Camera-type eye (tissue), 1 donor: Measurements from ENCODE around the gene TMEM115. TPM values are rescaled to one million over a fixed set of nuclear protein-coding genes. Genes with fewer than 3 reads are reported as not detected.

Experiments used
- total RNA-seq: library from RNA; depleted of rRNA; stranded (reverse); fragments of >200 nt; gene quantifications from one replicate; pipeline ENCODE4 v1.2.3, GENCODE V29; 2014

The TMEM115 gene
- 33.6 TPM for total RNA-seq

DNA sequence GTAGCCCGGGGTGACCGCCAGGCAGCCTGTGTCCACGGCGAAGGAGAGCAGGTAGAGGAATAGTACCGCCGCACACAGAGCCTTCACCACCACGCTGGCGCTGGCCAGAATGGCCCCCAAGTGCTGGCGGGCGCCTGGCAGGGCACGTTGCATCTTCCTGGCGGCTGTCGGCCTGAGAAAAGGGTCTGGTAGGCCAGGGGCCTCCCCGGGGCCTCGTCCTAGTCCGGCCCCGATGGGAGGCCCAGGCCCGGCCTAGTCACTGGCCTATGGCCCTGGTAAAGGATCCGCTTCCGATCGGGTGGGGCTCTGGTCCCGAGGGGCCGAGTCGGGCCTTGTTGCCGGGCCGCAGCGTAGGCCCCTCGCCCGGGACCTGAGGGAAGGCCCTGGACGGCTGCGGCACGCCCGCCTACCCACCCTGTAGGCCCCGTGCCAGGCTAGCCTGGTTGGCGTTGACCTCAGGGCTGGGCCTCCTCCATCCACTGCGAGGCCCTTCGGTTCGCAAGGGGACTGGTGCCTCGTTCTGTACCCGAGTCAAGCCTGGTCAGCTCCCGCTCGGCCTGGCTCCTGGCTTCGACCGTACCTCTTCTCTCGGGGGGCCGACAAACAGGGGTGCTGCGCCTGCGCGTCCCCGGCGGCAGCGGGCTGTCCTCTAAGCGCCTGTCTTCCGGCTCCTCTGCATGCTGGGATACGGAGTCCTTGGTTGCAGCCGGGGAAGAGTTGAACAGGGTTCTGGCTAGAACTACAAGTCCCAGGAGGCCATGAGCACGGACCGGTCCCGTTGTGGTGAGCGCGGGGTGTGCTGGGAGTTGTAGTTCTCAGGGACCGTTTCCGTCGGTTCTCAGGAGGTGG is at the start of gene TMEM115:
Gene TMEM115, minus strand, starts transcription at position 611 of the 849 bp plus-strand sequence. Its CDS starts 458 bp downstream, at position 153.

GRCh38 chr3:50350527-50351322 is 8.6 kb downstream of the TMEM115 start, which contains the start of the genes CYB561D2 and NPRL2:
Gene CYB561D2 (plus strand): TSS chr3:50350862. CDS start chr3:50351434, 572 bp downstream.
Gene NPRL2 (minus strand): TSS chr3:50350775. CDS start chr3:50350652, 123 bp downstream.

DNA sequence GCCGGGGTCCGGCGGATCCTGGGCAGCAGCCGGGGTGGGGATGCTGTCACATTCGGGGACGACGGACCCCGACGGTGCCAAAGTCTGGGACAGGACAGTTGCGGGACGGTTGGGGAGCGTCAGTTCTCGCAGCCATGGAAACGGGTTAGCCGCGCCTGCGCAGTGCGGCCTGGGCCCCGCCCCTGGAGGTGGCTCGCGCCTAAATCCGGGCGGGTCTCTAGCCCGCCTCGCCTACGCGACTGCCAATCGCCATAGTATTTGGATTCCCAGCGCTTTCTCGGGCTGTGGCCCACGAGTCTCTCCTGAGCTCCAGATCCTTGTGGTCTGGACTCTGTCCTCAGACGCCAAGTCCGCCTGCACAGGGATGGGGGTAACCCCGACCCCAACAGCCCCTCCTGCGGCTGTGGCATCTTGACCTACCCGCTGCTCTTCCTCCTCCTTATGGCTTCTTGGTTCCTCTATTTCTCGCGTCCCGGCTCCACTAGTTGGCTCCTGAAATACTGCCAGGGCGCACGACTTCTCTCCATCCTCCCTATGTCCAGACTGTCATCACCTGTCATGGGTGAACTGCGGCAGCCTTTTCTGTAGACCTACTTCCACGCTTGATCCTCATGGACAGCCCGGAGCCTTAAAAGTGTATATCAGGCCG is 13.6 kb downstream of the TMEM115 start, which contains the start of gene ZMYND10:
Gene ZMYND10, minus strand, starts transcription at position 147 of the 649 bp plus-strand sequence. CDS start 153 bp downstream, outside the sequence.

DNA sequence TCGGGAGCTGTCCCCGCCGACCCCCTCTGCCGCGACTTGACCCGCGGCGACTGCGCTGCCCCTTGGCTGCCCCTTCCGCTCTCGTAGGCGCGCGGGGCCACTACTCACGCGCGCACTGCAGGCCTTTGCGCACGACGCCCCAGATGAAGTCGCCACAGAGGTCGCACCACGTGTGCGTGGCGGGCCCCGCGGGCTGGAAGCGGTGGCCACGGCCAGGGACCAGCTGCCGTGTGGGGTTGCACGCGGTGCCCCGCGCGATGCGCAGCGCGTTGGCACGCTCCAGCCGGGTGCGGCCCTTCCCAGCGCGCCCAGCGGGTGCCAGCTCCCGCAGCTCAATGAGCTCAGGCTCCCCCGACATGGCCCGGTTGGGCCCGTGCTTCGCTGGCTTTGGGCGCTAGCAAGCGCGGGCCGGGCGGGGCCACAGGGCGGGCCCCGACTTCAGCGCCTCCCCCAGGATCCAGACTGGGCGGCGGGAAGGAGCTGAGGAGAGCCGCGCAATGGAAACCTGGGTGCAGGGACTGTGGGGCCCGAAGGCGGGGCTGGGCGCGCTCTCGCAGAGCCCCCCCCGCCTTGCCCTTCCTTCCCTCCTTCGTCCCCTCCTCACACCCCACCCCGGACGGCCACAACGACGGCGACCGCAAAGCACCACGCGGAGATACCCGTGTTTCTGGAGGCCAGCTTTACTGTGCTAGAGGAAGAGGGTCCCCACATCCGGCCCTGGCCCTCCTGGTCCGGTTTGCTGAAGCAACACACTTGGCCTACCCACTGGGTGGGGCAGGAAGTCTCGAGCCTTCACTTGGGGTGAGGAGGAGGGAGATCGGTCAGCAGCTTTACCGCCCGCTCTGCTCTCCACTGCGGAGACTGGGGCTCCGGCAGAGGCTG is 18.6 kb downstream of the TMEM115 start, which contains the start of gene RASSF1:
Gene RASSF1, minus strand, starts transcription at position 389 of the 882 bp plus-strand sequence. Its CDS starts 31 bp downstream, at position 358.

DNA sequence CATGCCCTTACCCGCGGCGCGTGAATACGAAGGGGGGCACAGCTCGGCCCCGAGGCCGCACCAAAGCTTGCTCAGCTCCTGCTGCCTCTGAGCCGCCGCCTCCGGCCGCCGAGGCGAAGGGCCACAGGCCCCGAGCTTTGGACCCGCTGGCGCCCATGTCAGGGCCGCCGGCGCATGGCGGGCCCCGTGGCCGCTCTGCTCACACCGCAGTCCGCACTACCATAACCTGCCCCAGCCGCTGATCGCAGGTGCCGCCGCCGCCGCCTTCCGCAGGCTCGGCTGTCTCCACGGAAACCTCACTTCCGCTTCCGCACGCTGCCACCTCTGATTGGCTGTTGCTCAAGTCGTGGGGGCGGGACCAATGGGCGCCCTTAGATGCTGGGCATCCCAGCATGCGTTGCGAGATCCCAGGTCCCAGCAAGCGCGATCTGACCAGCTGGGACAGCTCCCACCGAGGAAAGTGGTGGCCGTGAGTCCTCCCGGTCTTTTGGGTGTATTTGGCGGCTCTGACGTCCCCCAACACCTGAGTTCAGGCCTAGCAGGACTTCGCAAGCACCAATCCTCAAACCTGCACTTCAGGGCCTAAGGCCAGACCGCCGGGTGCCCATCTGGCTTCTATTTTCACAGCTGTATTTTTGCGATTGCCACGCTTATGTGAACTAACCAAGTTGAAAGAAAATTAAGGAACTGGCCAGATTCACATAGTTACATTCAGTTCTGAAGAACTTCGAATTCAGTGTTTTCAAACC is 31.2 kb downstream of the TMEM115 start, which contains the start of gene TUSC2:
Gene TUSC2, minus strand, starts transcription at position 281 of the 749 bp plus-strand sequence. Its CDS starts 124 bp downstream, at position 157.

DNA sequence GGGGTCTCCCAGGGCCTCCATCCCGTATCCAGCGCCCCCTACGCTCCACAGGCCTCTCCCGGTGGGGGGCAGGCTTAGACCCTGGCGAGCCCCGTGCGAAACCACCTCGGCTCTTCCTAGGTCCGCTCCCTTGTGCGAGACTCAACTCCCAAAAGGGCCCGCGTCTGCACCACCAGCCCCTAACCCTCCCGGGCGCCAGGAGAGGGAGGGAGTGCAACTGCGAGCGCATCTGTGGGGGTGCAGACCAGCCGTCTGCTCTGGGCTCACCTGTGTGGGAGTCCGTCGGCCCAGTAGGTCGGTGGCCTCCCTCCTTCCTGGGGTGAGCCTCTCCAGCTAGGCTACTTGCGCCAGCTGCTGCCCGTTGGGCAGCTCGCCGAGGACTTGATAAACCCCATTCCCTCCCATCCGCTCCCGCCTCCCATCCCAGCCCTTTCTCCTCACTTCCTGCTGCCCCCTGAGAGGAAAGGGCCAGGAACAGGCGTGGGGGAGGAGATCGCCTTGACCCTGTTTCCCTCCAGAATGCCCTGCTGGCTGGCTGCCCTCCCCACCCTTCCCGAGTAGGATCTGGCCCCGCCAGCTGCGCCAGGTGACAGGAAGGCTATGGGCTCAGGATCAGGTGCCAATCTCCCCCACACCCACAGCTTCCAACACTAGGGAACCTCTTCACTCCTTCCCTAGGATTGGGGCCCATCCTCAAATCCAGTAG is 36.8 kb downstream of the TMEM115 start, which contains the start of gene HYAL2:
Gene HYAL2, minus strand, starts transcription at position 360 of the 706 bp plus-strand sequence. CDS start 2,256 bp downstream, outside the sequence.

Other genes starting within 250 kb of the TMEM115 start
- gene SEMA3F, start 204.2 kb downstream of the TMEM115 start, total RNA-seq, result 60.7 TPM
- 66.7 TPM for gene GNAT1, start 167.9 kb downstream of the TMEM115 start, total RNA-seq
- gene SLC38A3, start 154.2 kb downstream of the TMEM115 start, total RNA-seq, result 21.4 TPM
- gene GNAI2, start 123.3 kb downstream of the TMEM115 start, total RNA-seq, result 125 TPM
- 107 TPM for gene SEMA3B, start 90.4 kb downstream of the TMEM115 start, total RNA-seq
- gene LSMEM2, start 80.4 kb downstream of the TMEM115 start, total RNA-seq, result 1.4 TPM
- 19.8 TPM for gene IFRD2, start 67.1 kb downstream of the TMEM115 start, total RNA-seq
- 3.9 TPM for gene HYAL3, start 60.1 kb downstream of the TMEM115 start, total RNA-seq
- gene NAA80, start 60.1 kb downstream of the TMEM115 start, total RNA-seq, result 5.5 TPM
- gene HYAL1, start 55.9 kb downstream of the TMEM115 start, total RNA-seq, result 1.1 TPM
- 71.0 TPM for gene HYAL2, start 36.8 kb downstream of the TMEM115 start, total RNA-seq
- gene TUSC2, start 31.3 kb downstream of the TMEM115 start, total RNA-seq, result 31.8 TPM
- 37.6 TPM for gene RASSF1, start 18.7 kb downstream of the TMEM115 start, total RNA-seq
- gene ZMYND10, start 13.8 kb downstream of the TMEM115 start, total RNA-seq, result 5.7 TPM
- gene NPRL2, start 8.7 kb downstream of the TMEM115 start, total RNA-seq, result 30.0 TPM
- gene CYB561D2, start 8.7 kb downstream of the TMEM115 start, total RNA-seq, result 17.0 TPM
- 17.4 TPM for gene CACNA2D2, start 144.1 kb upstream of the TMEM115 start, total RNA-seq
- gene C3orf18, start 208.2 kb upstream of the TMEM115 start, total RNA-seq, result 22.7 TPM
- gene HEMK1, start 210.0 kb upstream of the TMEM115 start, total RNA-seq, result 25.3 TPM